DMS53 (cell line): ENCODE measurements around the gene CORO7.

Source experiments
- DNase-seq: peaks from one replicate; lab custom pipeline; 2025; lab: John Stamatoyannopoulos, UW

Gene CORO7

GRCh38 chr16:4383591-4384444 is 32.6 kb downstream of the CORO7 start:
- no peak for DNase-seq

DNA sequence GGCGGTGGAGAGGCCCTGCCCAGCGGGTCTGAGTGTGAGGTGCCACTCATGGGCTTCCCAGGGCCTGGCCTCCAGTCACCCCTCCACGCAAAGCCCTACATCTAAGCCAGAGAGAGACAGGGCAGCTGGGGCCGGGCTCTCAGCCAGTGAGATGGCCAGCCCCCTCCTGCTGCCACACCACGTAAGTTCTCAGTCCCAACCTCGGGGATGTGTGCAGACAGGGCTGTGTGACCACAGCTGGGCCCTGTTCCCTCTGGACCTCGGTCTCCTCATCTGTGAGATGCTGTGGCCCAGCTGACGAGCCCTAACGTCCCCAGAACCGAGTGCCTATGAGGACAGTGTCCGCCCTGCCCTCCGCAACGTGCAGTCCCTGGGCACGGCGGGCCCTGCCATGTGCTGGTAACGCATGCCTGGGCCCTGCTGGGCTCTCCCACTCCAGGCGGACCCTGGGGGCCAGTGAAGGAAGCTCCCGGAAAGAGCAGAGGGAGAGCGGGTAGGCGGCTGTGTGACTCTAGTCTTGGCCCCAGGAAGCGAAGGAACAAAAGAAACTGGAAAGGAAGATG is 33.5 kb downstream of the CORO7 start:
- no peak for DNase-seq

DNA sequence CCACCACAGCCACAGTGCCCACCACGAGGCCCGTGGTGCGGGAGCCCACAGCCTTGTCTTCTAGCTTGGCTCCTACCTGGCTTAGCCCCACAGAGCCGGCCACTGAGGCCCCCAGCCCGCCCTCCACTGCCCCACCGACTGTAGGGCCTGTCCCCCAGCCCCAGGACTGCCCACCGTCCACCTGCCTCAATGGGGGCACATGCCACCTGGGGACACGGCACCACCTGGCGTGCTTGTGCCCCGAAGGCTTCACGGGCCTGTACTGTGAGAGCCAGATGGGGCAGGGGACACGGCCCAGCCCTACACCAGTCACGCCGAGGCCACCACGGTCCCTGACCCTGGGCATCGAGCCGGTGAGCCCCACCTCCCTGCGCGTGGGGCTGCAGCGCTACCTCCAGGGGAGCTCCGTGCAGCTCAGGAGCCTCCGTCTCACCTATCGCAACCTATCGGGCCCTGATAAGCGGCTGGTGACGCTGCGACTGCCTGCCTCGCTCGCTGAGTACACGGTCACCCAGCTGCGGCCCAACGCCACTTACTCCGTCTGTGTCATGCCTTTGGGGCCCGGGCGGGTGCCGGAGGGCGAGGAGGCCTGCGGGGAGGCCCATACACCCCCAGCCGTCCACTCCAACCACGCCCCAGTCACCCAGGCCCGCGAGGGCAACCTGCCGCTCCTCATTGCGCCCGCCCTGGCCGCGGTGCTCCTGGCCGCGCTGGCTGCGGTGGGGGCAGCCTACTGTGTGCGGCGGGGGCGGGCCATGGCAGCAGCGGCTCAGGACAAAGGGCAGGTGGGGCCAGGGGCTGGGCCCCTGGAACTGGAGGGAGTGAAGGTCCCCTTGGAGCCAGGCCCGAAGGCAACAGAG is 34.2 kb downstream of the CORO7 start:
- DNase-seq = no peak

DNA sequence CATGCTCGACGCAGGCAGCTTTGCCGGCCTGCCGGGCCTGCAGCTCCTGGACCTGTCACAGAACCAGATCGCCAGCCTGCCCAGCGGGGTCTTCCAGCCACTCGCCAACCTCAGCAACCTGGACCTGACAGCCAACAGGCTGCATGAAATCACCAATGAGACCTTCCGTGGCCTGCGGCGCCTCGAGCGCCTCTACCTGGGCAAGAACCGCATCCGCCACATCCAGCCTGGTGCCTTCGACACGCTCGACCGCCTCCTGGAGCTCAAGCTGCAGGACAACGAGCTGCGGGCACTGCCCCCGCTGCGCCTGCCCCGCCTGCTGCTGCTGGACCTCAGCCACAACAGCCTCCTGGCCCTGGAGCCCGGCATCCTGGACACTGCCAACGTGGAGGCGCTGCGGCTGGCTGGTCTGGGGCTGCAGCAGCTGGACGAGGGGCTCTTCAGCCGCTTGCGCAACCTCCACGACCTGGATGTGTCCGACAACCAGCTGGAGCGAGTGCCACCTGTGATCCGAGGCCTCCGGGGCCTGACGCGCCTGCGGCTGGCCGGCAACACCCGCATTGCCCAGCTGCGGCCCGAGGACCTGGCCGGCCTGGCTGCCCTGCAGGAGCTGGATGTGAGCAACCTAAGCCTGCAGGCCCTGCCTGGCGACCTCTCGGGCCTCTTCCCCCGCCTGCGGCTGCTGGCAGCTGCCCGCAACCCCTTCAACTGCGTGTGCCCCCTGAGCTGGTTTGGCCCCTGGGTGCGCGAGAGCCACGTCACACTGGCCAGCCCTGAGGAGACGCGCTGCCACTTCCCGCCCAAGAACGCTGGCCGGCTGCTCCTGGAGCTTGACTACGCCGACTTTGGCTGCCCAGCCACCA is 35.1 kb downstream of the CORO7 start:
- DNase-seq = no peak

DNA sequence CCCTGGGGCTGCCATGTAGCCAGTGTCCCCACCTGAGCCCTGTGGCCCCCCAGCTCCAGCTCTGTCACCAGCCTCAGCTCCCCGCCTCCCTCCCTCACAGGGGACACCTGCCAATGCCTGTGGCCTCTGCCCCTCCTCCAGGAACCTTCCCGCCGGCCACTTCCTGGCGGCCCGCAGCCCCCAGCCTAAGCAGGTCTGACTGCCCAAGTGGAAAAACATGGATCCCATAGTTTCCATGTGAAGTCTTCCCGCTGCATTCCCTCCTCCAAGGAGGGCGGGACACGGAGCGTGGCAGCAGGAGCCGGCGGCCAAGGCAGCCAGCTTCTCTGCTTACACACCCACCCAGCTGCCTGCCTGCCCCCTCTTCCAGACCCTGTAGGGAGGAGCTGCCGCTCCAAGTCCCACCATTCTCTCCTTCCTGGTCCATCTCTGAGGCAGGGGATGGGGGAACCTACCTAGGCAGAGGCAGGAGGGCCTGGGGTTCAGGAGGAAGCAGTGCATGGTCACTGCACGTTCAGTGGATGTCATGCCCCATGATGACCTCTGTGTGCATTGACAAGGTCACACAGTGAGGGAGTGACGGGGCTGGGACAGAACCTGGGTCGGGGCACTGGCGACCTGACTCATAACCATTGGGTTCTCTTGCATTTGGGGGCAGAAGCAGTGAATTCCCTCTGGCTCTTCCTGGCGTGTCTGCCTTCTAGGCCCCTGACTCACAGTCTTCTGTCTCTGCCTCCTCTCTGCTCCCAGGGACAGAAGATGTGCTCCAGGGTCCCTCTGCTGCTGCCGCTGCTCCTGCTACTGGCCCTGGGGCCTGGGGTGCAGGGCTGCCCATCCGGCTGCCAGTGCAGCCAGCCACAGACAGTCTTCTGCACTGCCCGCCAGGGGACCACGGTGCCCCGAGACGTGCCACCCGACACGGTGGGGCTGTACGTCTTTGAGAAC is 36.0 kb downstream of the CORO7 start:
- DNase-seq = no peak

DNA sequence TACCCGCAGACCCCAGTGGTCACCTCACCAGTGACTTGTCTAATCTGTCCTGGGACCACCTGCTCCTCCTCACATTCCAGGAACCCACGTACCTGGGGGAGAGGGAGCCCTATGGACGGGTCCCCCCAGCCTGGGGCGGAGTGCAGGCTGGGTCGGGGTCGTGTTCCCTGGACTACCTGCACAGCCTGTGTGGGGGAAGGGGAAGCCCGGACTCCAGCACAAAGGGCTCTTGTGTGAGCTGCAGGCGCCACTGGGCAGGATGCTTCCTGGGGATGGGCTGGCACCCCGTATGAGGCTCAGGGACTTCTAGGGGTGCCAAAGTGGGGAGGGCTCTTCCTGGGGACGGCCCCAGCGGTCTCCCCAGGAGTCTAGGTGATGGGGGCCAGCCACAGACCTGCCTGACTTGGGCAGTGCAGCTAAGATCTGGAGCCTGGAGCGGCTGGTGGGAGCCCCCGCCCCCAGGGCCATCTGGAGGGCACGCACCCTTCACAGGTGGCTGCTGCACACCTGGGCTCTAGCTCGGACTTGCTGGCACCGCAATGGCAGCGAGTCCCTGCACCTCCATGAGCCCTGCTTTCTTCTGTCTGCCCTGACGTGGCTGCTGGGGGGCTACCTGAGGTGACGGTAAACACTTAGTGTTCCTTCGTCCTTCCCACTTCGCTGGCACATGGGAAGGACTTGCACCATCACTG is 37.3 kb downstream of the CORO7 start:
- DNase-seq = no peak

- DNase-seq = no peak
Observed at GRCh38 chr16:4378161-4378666, 38.2 kb downstream of the CORO7 start.

GRCh38 chr16:4377573-4378154 is 38.7 kb downstream of the CORO7 start:
- no peak for DNase-seq

DNA sequence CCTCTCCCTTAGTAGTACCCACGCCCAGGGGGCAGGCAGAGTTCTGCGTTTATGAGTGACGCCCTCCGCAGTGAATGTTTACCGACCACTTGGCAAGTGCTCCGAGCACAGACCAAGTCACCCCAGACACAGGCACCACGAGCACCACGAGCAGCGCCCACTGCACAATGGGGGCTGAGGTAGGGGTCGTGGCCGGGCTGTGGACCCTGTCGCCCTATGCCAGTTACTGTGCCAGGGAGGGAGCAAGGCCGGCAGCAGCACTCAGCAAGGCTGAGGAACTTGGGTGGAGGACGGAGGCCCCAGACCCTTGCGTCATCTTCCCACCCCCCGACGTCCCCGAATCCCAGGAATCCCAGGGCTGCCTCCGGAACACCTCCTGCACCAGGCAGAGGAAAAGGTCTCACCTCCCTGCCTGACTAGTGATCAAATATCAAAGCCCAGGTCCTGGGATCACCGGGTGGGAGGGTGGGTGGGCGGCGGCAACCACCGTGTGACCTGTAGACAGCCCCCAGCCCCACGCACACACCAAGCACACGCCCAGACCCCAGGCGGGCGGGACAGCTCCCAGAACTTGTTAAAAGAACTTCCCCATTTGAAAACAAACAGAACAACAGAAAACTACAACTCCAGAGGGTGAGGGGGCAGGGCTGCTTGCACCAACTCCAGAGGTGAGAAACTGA is 39.4 kb downstream of the CORO7 start:
- DNase-seq = no peak

DNA sequence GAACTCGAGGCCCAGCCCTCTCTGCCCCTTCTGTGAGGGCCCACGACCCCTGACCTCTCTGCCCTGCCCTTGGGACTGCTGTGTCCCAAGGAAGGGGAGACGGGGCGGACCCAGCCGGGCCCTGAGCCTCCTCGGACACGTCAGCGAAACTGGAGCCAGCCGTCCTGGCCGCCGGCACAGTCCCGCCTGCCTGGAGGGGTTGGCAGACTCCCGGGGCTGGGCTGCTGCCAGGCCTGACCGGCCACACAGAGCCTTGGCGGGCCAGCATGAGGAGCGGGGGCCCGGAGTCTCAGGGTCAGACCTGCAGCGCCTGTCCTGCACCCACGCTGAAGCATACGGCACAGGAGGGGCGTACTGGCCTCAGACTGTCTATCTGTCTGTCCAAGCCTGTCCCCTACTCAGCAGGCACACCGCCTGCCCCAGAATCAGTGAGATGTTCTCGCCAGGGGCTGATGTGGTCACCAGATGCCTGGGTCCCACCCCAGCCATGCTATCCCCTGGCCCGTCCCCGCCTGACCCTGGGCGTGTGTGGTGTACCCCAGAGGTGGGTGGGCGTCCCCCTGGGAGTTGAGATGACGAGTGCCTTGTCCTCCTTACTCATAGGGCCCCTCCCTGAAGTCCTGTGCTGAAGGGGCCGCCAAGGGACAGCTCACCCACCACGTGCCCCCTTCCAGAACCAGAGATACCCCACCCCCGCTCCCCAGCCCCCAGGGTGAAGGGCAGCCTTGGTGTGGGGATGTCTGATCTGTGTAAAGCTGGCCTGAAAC is 40.1 kb downstream of the CORO7 start:
- DNase-seq = no peak

GRCh38 chr16:4375717-4376116 is 40.7 kb downstream of the CORO7 start:
- DNase-seq = no peak

DNA sequence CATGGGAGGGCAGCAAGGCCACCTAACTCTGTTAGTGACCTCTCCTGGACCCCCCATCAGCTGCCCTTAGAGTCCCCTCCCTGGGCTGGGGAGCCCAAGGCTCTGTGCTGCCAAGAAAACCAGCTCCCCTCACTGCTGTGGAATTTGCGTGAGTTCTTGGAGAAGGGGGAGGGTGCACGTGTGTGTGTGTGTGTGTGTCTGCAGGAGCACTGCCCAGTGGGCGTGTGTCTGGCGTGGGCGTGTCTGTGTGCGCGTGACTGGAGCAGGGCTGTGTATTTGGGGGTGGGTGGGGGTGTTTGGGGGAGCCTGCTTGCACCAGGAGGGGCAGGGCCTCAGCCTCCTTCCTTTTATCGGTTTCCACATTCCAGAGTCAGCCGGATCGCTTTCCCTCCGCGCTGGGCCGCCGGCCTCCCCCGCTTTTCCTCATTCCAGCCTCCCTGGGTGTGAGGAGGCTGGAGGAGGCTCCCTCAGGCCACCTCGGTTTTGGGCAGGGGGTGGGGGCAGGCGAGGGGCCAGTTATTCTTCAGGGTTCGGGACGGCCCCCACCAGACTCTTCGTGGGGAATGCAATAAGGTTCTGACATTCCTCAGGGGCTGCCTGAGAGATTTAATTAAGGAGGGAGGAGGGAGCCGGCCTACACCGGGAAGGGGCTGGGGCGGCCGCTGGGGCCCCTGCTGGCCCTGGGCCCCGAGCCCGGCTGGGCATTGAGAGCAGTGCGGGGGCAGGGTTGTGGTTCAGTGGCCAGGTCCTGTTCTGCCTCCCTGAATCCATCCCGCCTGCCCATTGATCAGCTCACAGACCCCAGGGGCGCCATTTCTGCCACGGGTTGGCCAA is 42.3 kb downstream of the CORO7 start:
- peak; percentile 40 for DNase-seq

- DNase-seq = peak; percentile 63
Observed at GRCh38 chr16:4373356-4373908, 43.0 kb downstream of the CORO7 start.

GRCh38 chr16:4372578-4373355 is 43.6 kb downstream of the CORO7 start:
- DNase-seq = peak; percentile 77

- DNase-seq = peak; percentile 62
Observed at GRCh38 chr16:4372001-4372577, 44.3 kb downstream of the CORO7 start.
